Endodermal cell (in vitro differentiated cells): ENCODE data around the gene TYW1B. TPM values are rescaled to one million over a fixed set of nuclear protein-coding genes. Genes with fewer than 3 reads are reported as not detected.
"Not testable (repeated sequence)": the region's sequence is repeated elsewhere in the genome, so short reads cannot be mapped to it uniquely, and the experiment has no call there.

ENCODE experiments used
- DNase-seq: peaks from one replicate; pipeline ENCODE4 v3.0.0-alpha.2; 2017
- H3K27ac ChIP-seq: 2 replicates; pipeline ENCODE4 v1.5.1; 2013; ENCODE audit warnings: mild to moderate bottlenecking, low read depth, low read length, moderate library complexity
- H3K27me3 ChIP-seq: 2 replicates; pipeline ENCODE4 v1.6.1; 2013; ENCODE audit warnings: mild to moderate bottlenecking, low read length, moderate library complexity; ENCODE audit not compliant: insufficient read depth, control insufficient read depth, poor library complexity, severe bottlenecking
- H3K36me3 ChIP-seq: 2 replicates; pipeline ENCODE4 v1.7.0; 2013; ENCODE audit warnings: mild to moderate bottlenecking, low read length, moderate library complexity; ENCODE audit not compliant: control insufficient read depth, insufficient read depth
- H3K4me1 ChIP-seq: one replicate; pipeline ENCODE4 v1.7.0; 2013; ENCODE audit warnings: low read length; ENCODE audit not compliant: control insufficient read depth, insufficient read depth
- H3K4me3 ChIP-seq: 2 replicates; pipeline ENCODE4 v1.5.1; 2013; ENCODE audit warnings: mild to moderate bottlenecking, low read length, moderate library complexity
- H3K9ac ChIP-seq: 2 replicates; pipeline ENCODE4 v1.6.1; 2013; ENCODE audit warnings: mild to moderate bottlenecking, low read length, moderate library complexity; ENCODE audit not compliant: poor library complexity, severe bottlenecking; ENCODE audit errors: extremely low read depth
- H3K9me3 ChIP-seq: 2 replicates; pipeline ENCODE4 v1.6.1; 2013; ENCODE audit warnings: mild to moderate bottlenecking, low read length, moderate library complexity; ENCODE audit not compliant: control insufficient read depth
- H3K27ac Mint-ChIP-seq: 2 replicates; pipeline ENCODE4 v1.8.0; 2020; ENCODE audit warnings: mixed read lengths
- H3K27me3 Mint-ChIP-seq: 2 replicates; pipeline ENCODE4 v1.8.0; 2021; ENCODE audit warnings: mild to moderate bottlenecking, mixed read lengths; ENCODE audit not compliant: insufficient read depth
- H3K36me3 Mint-ChIP-seq: 2 replicates; pipeline ENCODE4 v1.8.0; 2020; ENCODE audit warnings: low read depth, mixed read lengths
- H3K4me1 Mint-ChIP-seq: 2 replicates; pipeline ENCODE4 v1.8.0; 2020; ENCODE audit warnings: mixed read lengths
- H3K4me3 Mint-ChIP-seq: 2 replicates; pipeline ENCODE4 v1.8.0; 2020; ENCODE audit warnings: mild to moderate bottlenecking, moderate library complexity, mixed read lengths
- H3K9me3 Mint-ChIP-seq: 2 replicates; pipeline ENCODE4 v1.8.0; 2020; ENCODE audit warnings: mild to moderate bottlenecking, mixed read lengths
- WGBS, 2 experiments: methylation state at CpG; one replicate each; pipeline versions ENCODE4 v1.1.5 to v1.1.7; 2013; ENCODE audit warnings: missing lambda C conversion rate in 2 of 2, mixed read lengths in 1 of 2; ENCODE audit not compliant: insufficient coverage in 1 of 2, insufficient read length in 1 of 2; 5-methylcytosine and 5-hydroxymethylcytosine counted together
- total RNA-seq, 2 donors: library from RNA; stranded (reverse); fragmentation: NEBNext Ultra II Directional in 1 of 2; extraction: Animal tissue kit (Norgen Biotek cat#: 25700) in 1 of 2; gene quantifications; 2 replicates in 1 of 2; 3 replicates in 1 of 2; pipeline ENCODE4 v1.2.1, GENCODE V29; 2021
- TF ChIP-seq, protein P1 (sequence below): fragments of 200-600 bp; sonication (generic); conservative IDR thresholded peaks from 2 replicates; pipeline ENCODE4 v1.5.0; 2021; ENCODE audit warnings: antibody characterized with exemption, mild to moderate bottlenecking

Gene TYW1B
- total RNA-seq, 2 donors from 2014 or later: 3.7 to 3.9 TPM

DNA sequence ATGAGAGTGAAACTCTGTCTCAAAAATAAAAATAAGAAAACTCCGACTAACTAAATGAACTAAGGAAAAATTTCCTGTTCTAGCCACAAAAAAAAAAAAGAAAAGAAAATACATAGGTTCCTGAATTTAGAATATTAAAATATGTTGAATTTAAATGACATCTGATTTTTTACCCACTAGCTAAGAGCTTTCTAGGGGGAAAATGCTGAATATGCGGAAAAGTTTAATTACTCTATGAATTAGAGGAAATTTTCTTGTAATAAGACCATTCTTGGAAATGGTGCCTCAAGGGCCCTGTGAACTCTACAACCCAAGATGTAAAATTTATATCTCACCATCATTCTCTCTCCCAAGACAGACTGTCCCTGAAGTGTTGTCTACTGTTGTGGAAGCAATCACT is 250.9 kb downstream of the TYW1B start:
- no peaks in the 10 kb centered on the region for H3K36me3 ChIP-seq
- H3K9me3 ChIP-seq: no peaks in the 10 kb centered on the region
- DNase-seq: no peak
- no peak overlapping the region for H3K9ac ChIP-seq
- H3K27me3 Mint-ChIP-seq: no peaks in the 10 kb centered on the region
- WGBS, 2 experiments: 100% methylated on average over 1 of the region's 2 CpGs; no CpG with 5 or more reads in 1 of the 2 experiments
- no peak overlapping the region for H3K4me3 Mint-ChIP-seq
- TF ChIP-seq, protein P1, sequence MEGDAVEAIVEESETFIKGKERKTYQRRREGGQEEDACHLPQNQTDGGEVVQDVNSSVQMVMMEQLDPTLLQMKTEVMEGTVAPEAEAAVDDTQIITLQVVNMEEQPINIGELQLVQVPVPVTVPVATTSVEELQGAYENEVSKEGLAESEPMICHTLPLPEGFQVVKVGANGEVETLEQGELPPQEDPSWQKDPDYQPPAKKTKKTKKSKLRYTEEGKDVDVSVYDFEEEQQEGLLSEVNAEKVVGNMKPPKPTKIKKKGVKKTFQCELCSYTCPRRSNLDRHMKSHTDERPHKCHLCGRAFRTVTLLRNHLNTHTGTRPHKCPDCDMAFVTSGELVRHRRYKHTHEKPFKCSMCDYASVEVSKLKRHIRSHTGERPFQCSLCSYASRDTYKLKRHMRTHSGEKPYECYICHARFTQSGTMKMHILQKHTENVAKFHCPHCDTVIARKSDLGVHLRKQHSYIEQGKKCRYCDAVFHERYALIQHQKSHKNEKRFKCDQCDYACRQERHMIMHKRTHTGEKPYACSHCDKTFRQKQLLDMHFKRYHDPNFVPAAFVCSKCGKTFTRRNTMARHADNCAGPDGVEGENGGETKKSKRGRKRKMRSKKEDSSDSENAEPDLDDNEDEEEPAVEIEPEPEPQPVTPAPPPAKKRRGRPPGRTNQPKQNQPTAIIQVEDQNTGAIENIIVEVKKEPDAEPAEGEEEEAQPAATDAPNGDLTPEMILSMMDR: no peak
- H3K27me3 ChIP-seq: no peaks in the 10 kb centered on the region
- peaks cover 2% of the 10 kb centered on the region for H3K36me3 Mint-ChIP-seq
- peaks cover 10% of the 10 kb centered on the region for H3K4me1 Mint-ChIP-seq
- H3K4me3 ChIP-seq: no peak overlapping the region
- H3K9me3 Mint-ChIP-seq: no peaks in the 10 kb centered on the region
- no peak overlapping the region for H3K27ac Mint-ChIP-seq
- H3K4me1 ChIP-seq: no peaks in the 10 kb centered on the region
- H3K27ac ChIP-seq: no peak overlapping the region

DNA sequence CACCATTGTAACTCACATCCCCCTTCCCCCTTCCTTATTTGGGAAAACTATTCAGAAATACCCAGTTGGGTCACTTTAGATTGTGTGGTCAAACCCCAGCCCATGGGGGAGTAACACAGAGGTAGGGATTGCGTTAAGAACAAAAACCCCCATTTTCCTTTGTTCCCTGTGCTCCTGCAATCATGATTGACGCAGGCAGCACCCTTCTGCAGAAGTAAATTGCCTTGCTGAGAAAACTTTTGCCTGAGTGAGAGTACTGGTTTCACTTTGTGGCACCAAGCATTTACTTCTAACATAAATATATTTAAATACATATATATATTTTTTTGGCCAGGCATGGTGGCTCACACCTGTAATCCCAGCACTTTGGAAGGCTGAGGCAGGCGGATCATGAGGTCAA is 266.0 kb downstream of the TYW1B start:
- H3K27me3 ChIP-seq, H3K4me1 Mint-ChIP-seq, H3K4me3 Mint-ChIP-seq, H3K9me3 ChIP-seq, H3K36me3 Mint-ChIP-seq, H3K9ac ChIP-seq, H3K27ac Mint-ChIP-seq, H3K4me3 ChIP-seq, DNase-seq, H3K4me1 ChIP-seq, H3K36me3 ChIP-seq, H3K27ac ChIP-seq, H3K27me3 Mint-ChIP-seq: not testable (repeated sequence)
- peaks cover 32% of the 10 kb centered on the region for H3K9me3 Mint-ChIP-seq
- WGBS, 2 experiments: 80 to 83% methylated on average over 1 to 3 of the region's 3 CpGs

DNA sequence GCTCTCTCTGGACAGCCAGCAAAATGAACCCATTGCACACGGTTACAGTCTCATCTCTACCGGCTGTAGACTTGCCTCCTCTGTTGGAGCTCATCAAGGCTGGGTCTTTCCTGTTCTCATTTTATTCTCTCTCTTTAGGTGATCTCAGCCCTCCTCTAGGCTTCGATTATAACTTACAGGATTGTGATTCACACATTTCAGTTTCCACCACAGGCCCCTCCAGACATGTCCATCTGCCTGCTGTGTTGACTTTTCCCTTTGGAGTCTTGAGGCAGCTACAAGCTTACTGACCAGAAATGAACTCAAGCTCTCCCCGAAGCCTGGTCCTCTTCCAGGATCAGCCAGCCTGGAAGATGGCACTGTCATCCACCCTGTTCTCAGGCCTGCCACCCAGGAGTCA is 268.5 kb downstream of the TYW1B start:
- not testable (repeated sequence) for H3K4me3 ChIP-seq, H3K27ac ChIP-seq, H3K4me3 Mint-ChIP-seq, H3K27me3 Mint-ChIP-seq, H3K27ac Mint-ChIP-seq, DNase-seq, H3K36me3 Mint-ChIP-seq, H3K9ac ChIP-seq, H3K9me3 ChIP-seq, H3K4me1 ChIP-seq, H3K27me3 ChIP-seq, H3K36me3 ChIP-seq, H3K4me1 Mint-ChIP-seq
- H3K9me3 Mint-ChIP-seq: peaks cover 24% of the 10 kb centered on the region
- WGBS, 2 experiments: 81 to 95% methylated on average over 2 to 3 of the region's 4 CpGs

DNA sequence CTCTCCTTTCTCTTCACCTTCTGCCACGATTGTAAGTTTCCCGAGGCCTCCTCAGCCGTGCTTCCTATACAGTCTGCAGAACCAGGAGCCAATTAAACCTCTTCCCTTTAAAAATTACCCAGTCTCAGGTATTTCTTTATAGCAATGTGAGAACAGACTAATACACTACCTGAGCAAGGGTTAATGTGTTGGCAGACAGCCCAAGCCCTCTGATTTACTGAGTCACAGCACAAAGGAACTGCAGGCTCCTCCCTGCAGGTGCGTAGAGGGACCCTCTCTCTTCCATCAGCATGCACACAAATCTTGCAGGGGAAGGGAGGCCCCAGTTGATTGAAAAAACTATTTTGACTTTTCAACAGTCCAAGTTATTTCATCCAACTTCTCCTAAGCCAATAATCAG is 271.3 kb downstream of the TYW1B start:
- peaks cover 14% of the 10 kb centered on the region for H3K9me3 Mint-ChIP-seq
- not testable (repeated sequence) for H3K9me3 ChIP-seq, H3K27me3 Mint-ChIP-seq, H3K4me1 Mint-ChIP-seq, DNase-seq, H3K4me3 Mint-ChIP-seq, H3K4me1 ChIP-seq, H3K27ac Mint-ChIP-seq, H3K4me3 ChIP-seq, H3K36me3 ChIP-seq, H3K9ac ChIP-seq, H3K36me3 Mint-ChIP-seq, H3K27ac ChIP-seq, H3K27me3 ChIP-seq
- WGBS, 2 experiments: 81% methylated on average over 4 of the region's 4 CpGs; no CpG with 5 or more reads in 1 of the 2 experiments

DNA sequence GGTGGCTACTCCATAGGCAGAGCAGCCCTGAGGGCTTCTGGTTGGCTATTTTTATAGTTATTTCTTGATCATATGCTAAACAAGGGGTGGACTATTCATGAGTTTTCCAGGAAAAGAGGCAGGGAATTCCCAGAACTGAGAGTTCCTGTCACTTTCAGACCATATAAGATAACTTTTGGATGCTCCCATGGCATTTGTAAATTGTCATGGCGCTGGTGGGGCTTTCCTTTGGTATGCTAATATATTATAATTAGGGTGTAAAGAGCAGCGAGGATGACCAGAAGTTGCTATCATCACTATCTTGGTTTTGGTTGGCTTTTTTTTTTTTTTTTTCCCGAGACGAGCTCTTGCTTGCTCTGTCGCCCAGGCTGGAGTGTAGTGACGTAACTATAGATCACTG is 272.8 kb downstream of the TYW1B start:
- not testable (repeated sequence) for DNase-seq, H3K36me3 ChIP-seq, H3K9me3 ChIP-seq, H3K4me3 ChIP-seq, H3K27ac Mint-ChIP-seq, H3K36me3 Mint-ChIP-seq, H3K4me3 Mint-ChIP-seq, H3K27ac ChIP-seq, H3K4me1 Mint-ChIP-seq, H3K9ac ChIP-seq, H3K4me1 ChIP-seq, H3K27me3 ChIP-seq, H3K27me3 Mint-ChIP-seq
- 86% methylated on average over 2 of the region's 6 CpGs; no CpG with 5 or more reads in 1 of the 2 experiments for WGBS, 2 experiments
- H3K9me3 Mint-ChIP-seq: peaks cover 13% of the 10 kb centered on the region

DNA sequence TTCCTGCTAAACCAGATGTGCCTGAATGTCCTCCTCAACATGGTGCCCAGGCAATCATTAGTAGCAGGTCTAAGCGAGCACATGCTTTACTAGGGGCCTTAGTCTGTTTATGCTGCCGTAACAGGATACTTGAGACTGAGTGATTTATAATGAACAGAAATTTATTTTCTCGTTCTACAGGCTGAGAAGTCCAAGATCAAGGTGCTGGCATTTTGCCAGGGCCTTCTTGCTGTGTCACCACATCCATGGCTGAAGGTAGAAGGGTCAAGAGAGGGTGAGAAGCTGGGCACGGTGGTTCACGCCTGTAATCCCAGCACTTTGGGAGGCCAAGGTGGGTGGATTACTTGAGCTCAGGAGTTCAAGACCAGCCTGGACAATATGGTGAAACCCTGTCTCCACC is 273.6 kb downstream of the TYW1B start:
- not testable (repeated sequence) for H3K36me3 Mint-ChIP-seq, H3K36me3 ChIP-seq, H3K27me3 ChIP-seq, H3K4me1 ChIP-seq, H3K27me3 Mint-ChIP-seq, H3K4me3 Mint-ChIP-seq, H3K27ac ChIP-seq, H3K9me3 ChIP-seq, DNase-seq, H3K4me3 ChIP-seq, H3K9ac ChIP-seq, H3K4me1 Mint-ChIP-seq, H3K27ac Mint-ChIP-seq
- peaks cover 16% of the 10 kb centered on the region for H3K9me3 Mint-ChIP-seq
- WGBS, 2 experiments: 83 to 90% methylated on average over 1 to 5 of the region's 5 CpGs

DNA sequence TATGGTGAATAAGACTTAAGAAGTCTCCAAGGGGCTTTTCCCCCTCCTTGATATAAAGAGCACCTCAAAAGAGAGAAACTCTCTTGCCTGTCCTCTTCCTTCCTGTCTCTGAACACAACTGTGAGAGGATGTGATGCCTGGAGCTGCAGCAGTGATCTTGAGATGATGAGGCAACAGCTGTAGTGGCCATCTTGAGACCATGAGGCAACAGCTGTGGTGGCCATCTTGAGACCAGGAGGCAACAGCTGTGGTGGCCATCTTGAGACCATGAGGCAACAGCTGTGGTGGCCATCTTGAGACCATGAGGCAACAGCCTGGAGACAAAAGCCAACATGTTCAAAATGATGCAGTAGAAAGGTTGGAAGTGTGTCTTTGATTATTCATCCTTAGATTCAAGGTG is 277.5 kb downstream of the TYW1B start:
- H3K4me1 Mint-ChIP-seq, H3K9me3 ChIP-seq, H3K4me3 ChIP-seq, H3K36me3 Mint-ChIP-seq, H3K9ac ChIP-seq, H3K4me3 Mint-ChIP-seq, H3K27me3 ChIP-seq, H3K4me1 ChIP-seq, H3K27me3 Mint-ChIP-seq, H3K27ac Mint-ChIP-seq, H3K27ac ChIP-seq, H3K36me3 ChIP-seq, DNase-seq: not testable (repeated sequence)
- H3K9me3 Mint-ChIP-seq: peaks cover 17% of the 10 kb centered on the region
